Measurements from ENCODE around the gene GLS.

GLS gene

DNA sequence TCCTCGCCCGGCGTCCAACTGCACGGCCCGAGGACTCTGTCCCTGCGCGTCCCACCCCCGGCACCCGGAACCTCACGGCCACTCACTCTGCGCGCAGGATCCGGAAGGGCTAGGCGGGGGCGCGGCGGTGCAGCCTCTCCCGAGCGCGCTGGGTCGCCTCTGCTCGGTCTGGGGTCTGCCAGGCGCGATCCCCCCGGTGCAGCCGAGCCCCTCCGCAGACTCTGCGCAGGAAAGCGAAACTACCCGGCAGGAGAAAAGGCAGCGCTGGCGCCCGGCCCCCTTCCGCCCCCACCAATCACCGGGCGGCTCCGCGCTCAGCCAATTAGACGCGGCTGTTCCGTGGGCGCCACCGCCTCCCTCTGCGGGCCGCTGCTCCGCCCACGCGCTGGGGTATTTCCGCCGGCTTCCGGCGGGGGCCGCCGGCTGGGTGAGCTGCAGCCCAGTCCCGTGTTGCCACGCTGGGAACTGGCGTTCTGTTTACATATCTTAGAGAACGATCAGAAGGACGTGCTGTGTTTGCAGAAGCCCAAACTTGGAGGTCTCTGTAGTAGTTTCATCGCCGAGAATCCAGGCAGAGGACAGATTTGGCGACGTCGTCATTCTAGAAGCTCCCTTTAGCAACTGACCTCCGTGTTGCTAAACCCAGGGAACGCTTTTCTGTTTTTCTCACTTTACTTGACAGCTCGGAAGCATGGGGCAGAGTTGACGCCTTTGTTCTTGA, 133.5 kb downstream of the GLS start, which contains the start of gene STAT1 (continued):
- TF ChIP-seq ZNF223 (tag by site-specific recombination; IDR thresholded peaks at IDR 0.05) = no peak
- TF ChIP-seq OSR2 (tag by site-specific recombination; IDR thresholded peaks at IDR 0.05) = peak; percentile 65
- TF ChIP-seq ZNF843 (tag by site-specific recombination; IDR thresholded peaks at IDR 0.05) = peak; percentile 67
- no peak for TF ChIP-seq SALL2 (tag by site-specific recombination; IDR thresholded peaks at IDR 0.05; ENCODE audit: borderline replicate concordance)
- TF ChIP-seq TRIM28 (IDR thresholded peaks at IDR 0.05; ENCODE audit: borderline replicate concordance, low read length) = no peak
- TF ChIP-seq ZNF830 (tag by site-specific recombination; IDR thresholded peaks at IDR 0.05; ENCODE audit: low read depth) = no peak
- peak; percentile 55 for TF ChIP-seq SETDB1 (IDR thresholded peaks at IDR 0.05; ENCODE audit: insufficient read length, low read length)
- TF ChIP-seq ZFP41 (tag by site-specific recombination; IDR thresholded peaks at IDR 0.05; ENCODE audit: borderline replicate concordance) = no peak
- 0 out of 2 replicates have a peak, but pooled peaks have one; percentile 47 for TF ChIP-seq INSM2 (tag by site-specific recombination; IDR thresholded peaks at IDR 0.05)
- TF ChIP-seq ZNF302 (tag by site-specific recombination; IDR thresholded peaks at IDR 0.05; ENCODE audit: low read depth) = no peak
- no peak for TF ChIP-seq ZNF521 (tag by site-specific recombination; IDR thresholded peaks at IDR 0.05)
- TF ChIP-seq REST (tag by site-specific recombination; IDR thresholded peaks at IDR 0.05) = peak; percentile 44; the same call in 1 of the 2 replicates
- peak; percentile 93 for TF ChIP-seq ZNF501 (tag by site-specific recombination; IDR thresholded peaks at IDR 0.05)
- peak; percentile 13; the same call in 1 of the 2 replicates for TF ChIP-seq ZNF394 (tag by site-specific recombination; IDR thresholded peaks at IDR 0.05; ENCODE audit: borderline replicate concordance)
- TF ChIP-seq KLF8 (tag by site-specific recombination; IDR thresholded peaks at IDR 0.05) = peak; percentile 87
- TF ChIP-seq ZNF549 (tag by site-specific recombination; IDR thresholded peaks at IDR 0.05) = no peak
- no peak for TF ChIP-seq ZNF23 (tag by site-specific recombination; IDR thresholded peaks at IDR 0.05; ENCODE audit: borderline replicate concordance)
- TF ChIP-seq GLI2 (tag by site-specific recombination; IDR thresholded peaks at IDR 0.05; ENCODE audit: borderline replicate concordance, low read depth) = no peak
- TF ChIP-seq ZIC2 (tag by site-specific recombination; IDR thresholded peaks at IDR 0.05) = peak; percentile 74
- no peak for TF ChIP-seq RBAK (tag by site-specific recombination; IDR thresholded peaks at IDR 0.05)
- no peak for TF ChIP-seq ZNF623 (tag by site-specific recombination; IDR thresholded peaks at IDR 0.05)
- no peak for TF ChIP-seq ZNF140 (tag by site-specific recombination; IDR thresholded peaks at IDR 0.05)
- TF ChIP-seq ZNF561 (tag by site-specific recombination; IDR thresholded peaks at IDR 0.05; ENCODE audit: borderline replicate concordance) = no peak
- peak; percentile 82; the same call in 1 of the 2 replicates for TF ChIP-seq ZNF660 (tag by site-specific recombination; IDR thresholded peaks at IDR 0.05)
- 0 out of 2 replicates have a peak, but pooled peaks have one; percentile 22 for TF ChIP-seq ZNF24 (tag by site-specific recombination; IDR thresholded peaks at IDR 0.05)
- no peak for TF ChIP-seq ZNF423 (tag by site-specific recombination; IDR thresholded peaks at IDR 0.05)
- no peak for TF ChIP-seq ZNF37A (tag by site-specific recombination; IDR thresholded peaks at IDR 0.05)
- TF ChIP-seq, protein P1, sequence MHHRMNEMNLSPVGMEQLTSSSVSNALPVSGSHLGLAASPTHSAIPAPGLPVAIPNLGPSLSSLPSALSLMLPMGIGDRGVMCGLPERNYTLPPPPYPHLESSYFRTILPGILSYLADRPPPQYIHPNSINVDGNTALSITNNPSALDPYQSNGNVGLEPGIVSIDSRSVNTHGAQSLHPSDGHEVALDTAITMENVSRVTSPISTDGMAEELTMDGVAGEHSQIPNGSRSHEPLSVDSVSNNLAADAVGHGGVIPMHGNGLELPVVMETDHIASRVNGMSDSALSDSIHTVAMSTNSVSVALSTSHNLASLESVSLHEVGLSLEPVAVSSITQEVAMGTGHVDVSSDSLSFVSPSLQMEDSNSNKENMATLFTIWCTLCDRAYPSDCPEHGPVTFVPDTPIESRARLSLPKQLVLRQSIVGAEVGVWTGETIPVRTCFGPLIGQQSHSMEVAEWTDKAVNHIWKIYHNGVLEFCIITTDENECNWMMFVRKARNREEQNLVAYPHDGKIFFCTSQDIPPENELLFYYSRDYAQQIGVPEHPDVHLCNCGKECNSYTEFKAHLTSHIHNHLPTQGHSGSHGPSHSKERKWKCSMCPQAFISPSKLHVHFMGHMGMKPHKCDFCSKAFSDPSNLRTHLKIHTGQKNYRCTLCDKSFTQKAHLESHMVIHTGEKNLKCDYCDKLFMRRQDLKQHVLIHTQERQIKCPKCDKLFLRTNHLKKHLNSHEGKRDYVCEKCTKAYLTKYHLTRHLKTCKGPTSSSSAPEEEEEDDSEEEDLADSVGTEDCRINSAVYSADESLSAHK (tag by site-specific recombination; IDR thresholded peaks at IDR 0.05) = peak; percentile 58; the same call in 1 of the 2 replicates
- peak; percentile 38 for TF ChIP-seq ZBTB8A (tag by site-specific recombination; IDR thresholded peaks at IDR 0.05)
- peak; percentile 92 for TF ChIP-seq EGR2 (tag by site-specific recombination; IDR thresholded peaks at IDR 0.05; ENCODE audit: low read depth)
- TF ChIP-seq ZNF221 (tag by site-specific recombination; IDR thresholded peaks at IDR 0.05; ENCODE audit: borderline replicate concordance) = no peak
- no peak for TF ChIP-seq TCF7L2 (IDR thresholded peaks at IDR 0.05; ENCODE audit: borderline replicate concordance, low read depth, low read length)
- TF ChIP-seq ZFHX2 (tag by site-specific recombination; conservative IDR thresholded peaks at IDR 0.05) = peak; percentile 95
- no peak for TF ChIP-seq ZNF558 (tag by site-specific recombination; IDR thresholded peaks at IDR 0.05)
- no peak for TF ChIP-seq ZNF473 (tag by site-specific recombination; IDR thresholded peaks at IDR 0.05)

Measured in HEK293 (cell line).